ENCODE measurements around the gene ZNF423.

ZNF423 gene

GRCh38 chr16:49671333-49671732, 184.6 kb downstream of the ZNF423 start:
- in situ Hi-C loops (cut with MboI; ENCODE audit: low sequenced_read_pairs, unreplicated experiment): no loop called here
- DNase-seq (ENCODE audit: low spot score): no peak
- TF ChIP-seq CTCF (IDR thresholded peaks at IDR 0.05; ENCODE audit: borderline replicate concordance, control extremely low read depth, extremely low read depth, insufficient read depth, missing control alignments): no peak

- in situ Hi-C loops (cut with MboI; ENCODE audit: low sequenced_read_pairs, unreplicated experiment): no loop called here
- no peak for TF ChIP-seq CTCF (IDR thresholded peaks at IDR 0.05; ENCODE audit: borderline replicate concordance, control extremely low read depth, extremely low read depth, insufficient read depth, missing control alignments)
These were observed 185.3 kb downstream of the ZNF423 start for GRCh38 chr16:49670627-49671026.

GRCh38 chr16:49665482-49666230, 190.3 kb downstream of the ZNF423 start:
- in situ Hi-C loops (cut with MboI; ENCODE audit: low sequenced_read_pairs, unreplicated experiment): no loop called here

More at GRCh38 chr16:49670627-49671026, 185.3 kb downstream of the ZNF423 start:
- DNase-seq (ENCODE audit: low spot score): no peak

GRCh38 chr16:49664221-49665215, 191.4 kb downstream of the ZNF423 start:
- no peak for DNase-seq (ENCODE audit: low spot score)
- no peak for TF ChIP-seq CTCF (IDR thresholded peaks at IDR 0.05; ENCODE audit: borderline replicate concordance, control extremely low read depth, extremely low read depth, insufficient read depth, missing control alignments)
- in situ Hi-C loops (cut with MboI; ENCODE audit: low sequenced_read_pairs, unreplicated experiment): no loop called here

More at GRCh38 chr16:49665482-49666230, 190.3 kb downstream of the ZNF423 start:
- no peak for TF ChIP-seq CTCF (IDR thresholded peaks at IDR 0.05; ENCODE audit: borderline replicate concordance, control extremely low read depth, extremely low read depth, insufficient read depth, missing control alignments)
- no peak for DNase-seq (ENCODE audit: low spot score)

- no peak for TF ChIP-seq CTCF (IDR thresholded peaks at IDR 0.05; ENCODE audit: borderline replicate concordance, control extremely low read depth, extremely low read depth, insufficient read depth, missing control alignments)
- no peak for DNase-seq (ENCODE audit: low spot score)
- in situ Hi-C loops (cut with MboI; ENCODE audit: low sequenced_read_pairs, unreplicated experiment): no loop called here
These were observed 192.5 kb downstream of the ZNF423 start for GRCh38 chr16:49663081-49664065.
